DND-41 (cell line): ENCODE results near the gene ARFGEF3.

Experiments
- ATAC-seq: fragments of 200-7000 bp; cut with Tn5 transposase; 3 replicates; pipeline ENCODE4 v1.9.1; 2021; ENCODE audit warnings: low read depth; ENCODE audit not compliant: insufficient read depth
- DNase-seq: peaks from one replicate; pipeline ENCODE4 v3.0.0-alpha.2; 2020
- H2AFZ ChIP-seq: 2 replicates; pipeline ENCODE4 v1.6.0; 2012; ENCODE audit warnings: low read depth, low read length
- H3K27ac ChIP-seq: 2 replicates; pipeline ENCODE4 v1.5.1; 2012; ENCODE audit warnings: low read length, inconsistent platforms
- H3K27me3 ChIP-seq: fragments of 200-600 bp; sonication (generic); 2 replicates; pipeline ENCODE4 v1.6.0; 2012; ENCODE audit warnings: low read length, mild to moderate bottlenecking, inconsistent platforms; ENCODE audit not compliant: insufficient read depth, poor library complexity
- H3K36me3 ChIP-seq: 2 replicates; pipeline ENCODE4 v1.5.1; 2012; ENCODE audit warnings: low read length, inconsistent platforms; ENCODE audit not compliant: insufficient read depth
- H3K4me1 ChIP-seq: 2 replicates; pipeline ENCODE4 v1.5.1; 2012; ENCODE audit warnings: mild to moderate bottlenecking, low read length; ENCODE audit not compliant: insufficient read depth
- H3K4me2 ChIP-seq: 2 replicates; pipeline ENCODE4 v1.6.0; 2012; ENCODE audit warnings: mild to moderate bottlenecking, moderate library complexity, low read length, inconsistent platforms; ENCODE audit not compliant: insufficient read depth
- H3K4me3 ChIP-seq, 2 experiments: fragments of 200-600 bp in 1 of 2; shearing (Covaris generic) in 1 of 2; 2 replicates each; pipeline ENCODE4 v1.5.1; 2012 to 2016; ENCODE audit warnings: inconsistent platforms in 2 of 2, low read length in 2 of 2, mild to moderate bottlenecking in 2 of 2, low read depth in 1 of 2, moderate library complexity in 1 of 2
- H3K79me2 ChIP-seq: 2 replicates; pipeline ENCODE4 v1.6.0; 2012; ENCODE audit warnings: low read length, inconsistent platforms; ENCODE audit not compliant: insufficient read depth
- H3K9ac ChIP-seq: 2 replicates; pipeline ENCODE4 v1.6.0; 2012; ENCODE audit warnings: low read depth, mild to moderate bottlenecking, inconsistent platforms, low read length, moderate library complexity
- H3K9me3 ChIP-seq: 2 replicates; pipeline ENCODE4 v1.5.1; 2012; ENCODE audit warnings: low read length, moderate library complexity, mild to moderate bottlenecking, inconsistent platforms; ENCODE audit not compliant: insufficient read depth, severe bottlenecking
- H4K20me1 ChIP-seq: 2 replicates; pipeline ENCODE4 v1.6.0; 2012; ENCODE audit warnings: low read length; ENCODE audit not compliant: insufficient read depth
- EZH2 ChIP-seq: IDR thresholded peaks from 3 replicates; pipeline ENCODE4 v1.6.1; 2012; ENCODE audit warnings: borderline replicate concordance, low read depth, mild to moderate bottlenecking, moderate library complexity, low read length, inconsistent platforms; ENCODE audit not compliant: severe bottlenecking
- TF ChIP-seq, protein P1 (sequence below): IDR thresholded peaks from 2 replicates; pipeline ENCODE4 v1.5.1; 2012; ENCODE audit warnings: borderline replicate concordance, low read length, moderate library complexity, mild to moderate bottlenecking; ENCODE audit not compliant: poor library complexity, severe bottlenecking; ENCODE audit errors: extremely low read depth

The ARFGEF3 gene

DNA sequence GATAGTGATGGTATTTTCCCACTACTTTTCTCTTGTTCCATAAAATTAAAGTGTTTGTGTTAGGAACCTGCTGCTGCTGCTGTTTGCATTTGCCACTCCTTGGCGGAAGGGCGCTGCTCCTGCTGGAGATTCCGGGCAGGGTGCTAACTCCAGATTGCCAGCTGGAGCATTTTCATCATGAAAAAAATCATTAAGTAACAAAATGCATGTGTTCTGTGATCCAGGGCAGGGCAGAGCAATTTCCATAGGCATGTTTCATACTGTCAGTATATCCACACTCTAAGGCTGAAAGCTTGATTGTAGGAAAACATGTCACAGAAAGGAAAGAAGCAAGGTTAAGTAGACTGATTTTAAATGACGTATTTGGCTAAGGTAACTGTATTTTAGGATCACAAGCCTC lies 32.5 kb downstream of the ARFGEF3 start:
- Histone ChIP-seq H2AFZ (no peak overlapping the region), H3K9ac (no peak overlapping the region), H4K20me1 (no peaks in the 10 kb centered on the region), H3K4me1 (no peaks in the 10 kb centered on the region), H3K79me2 (no peaks in the 10 kb centered on the region), H3K27me3 (no peaks in the 10 kb centered on the region), H3K27ac (no peak overlapping the region), H3K9me3 (no peaks in the 10 kb centered on the region), H3K4me2 (no peak overlapping the region), H3K4me3 (no peak overlapping the region), H3K36me3 (no peaks in the 10 kb centered on the region)
- ATAC-seq: no peak
- TF ChIP-seq EZH2: no peak
- TF ChIP-seq, protein P1, sequence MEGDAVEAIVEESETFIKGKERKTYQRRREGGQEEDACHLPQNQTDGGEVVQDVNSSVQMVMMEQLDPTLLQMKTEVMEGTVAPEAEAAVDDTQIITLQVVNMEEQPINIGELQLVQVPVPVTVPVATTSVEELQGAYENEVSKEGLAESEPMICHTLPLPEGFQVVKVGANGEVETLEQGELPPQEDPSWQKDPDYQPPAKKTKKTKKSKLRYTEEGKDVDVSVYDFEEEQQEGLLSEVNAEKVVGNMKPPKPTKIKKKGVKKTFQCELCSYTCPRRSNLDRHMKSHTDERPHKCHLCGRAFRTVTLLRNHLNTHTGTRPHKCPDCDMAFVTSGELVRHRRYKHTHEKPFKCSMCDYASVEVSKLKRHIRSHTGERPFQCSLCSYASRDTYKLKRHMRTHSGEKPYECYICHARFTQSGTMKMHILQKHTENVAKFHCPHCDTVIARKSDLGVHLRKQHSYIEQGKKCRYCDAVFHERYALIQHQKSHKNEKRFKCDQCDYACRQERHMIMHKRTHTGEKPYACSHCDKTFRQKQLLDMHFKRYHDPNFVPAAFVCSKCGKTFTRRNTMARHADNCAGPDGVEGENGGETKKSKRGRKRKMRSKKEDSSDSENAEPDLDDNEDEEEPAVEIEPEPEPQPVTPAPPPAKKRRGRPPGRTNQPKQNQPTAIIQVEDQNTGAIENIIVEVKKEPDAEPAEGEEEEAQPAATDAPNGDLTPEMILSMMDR: no peak
- DNase-seq: no peak

DNA sequence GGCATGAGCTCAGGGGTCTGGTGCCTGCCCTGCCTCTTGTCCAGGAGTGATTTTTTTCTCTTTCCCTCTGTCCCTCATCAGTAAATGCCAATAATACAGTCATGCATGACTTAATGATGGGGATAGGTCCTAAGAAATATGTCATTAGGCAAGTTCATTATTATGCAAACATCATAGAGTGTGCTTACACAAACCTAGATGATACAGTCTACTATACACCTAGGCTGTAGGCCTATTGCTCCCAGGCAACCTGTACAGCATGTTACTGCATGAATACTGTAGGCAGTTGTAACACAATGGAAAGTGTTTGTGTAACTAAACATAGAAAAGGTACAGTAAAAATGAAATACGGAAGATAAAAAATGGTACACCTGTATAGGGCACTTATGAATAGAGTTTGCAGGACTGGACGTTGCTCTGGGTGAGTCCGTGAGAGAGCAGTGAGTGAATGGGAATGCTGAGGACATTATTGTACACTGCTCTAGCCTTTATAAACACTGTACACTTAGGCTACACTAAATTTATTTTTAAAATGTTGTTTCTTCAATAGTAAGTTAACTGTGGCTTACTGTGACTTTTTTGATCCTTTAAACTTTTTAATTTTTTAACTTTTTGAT lies 34.5 kb downstream of the ARFGEF3 start:
- TF ChIP-seq, protein P1: no peak
- no peak for TF ChIP-seq EZH2

DNA sequence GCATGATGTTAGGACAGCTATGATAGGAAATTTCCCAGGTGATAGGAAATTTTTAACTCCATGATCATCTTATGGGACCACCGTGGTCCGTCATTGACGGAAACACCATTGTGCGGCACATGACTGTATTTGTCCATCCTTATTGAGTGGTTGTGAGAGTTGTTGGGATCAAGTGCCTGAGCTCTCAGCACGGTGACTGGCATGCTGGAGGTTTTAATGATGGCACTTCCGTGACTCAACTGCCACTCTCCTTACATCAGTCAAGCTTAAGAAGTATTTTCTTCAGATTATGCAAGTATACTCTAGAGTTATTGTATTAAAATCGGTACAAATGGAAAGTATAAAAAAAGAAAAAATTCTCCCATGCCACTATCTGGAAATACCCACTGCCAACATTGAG lies 35.8 kb downstream of the ARFGEF3 start:
- H4K20me1 ChIP-seq: no peaks in the 10 kb centered on the region
- no peaks in the 10 kb centered on the region for H3K27me3 ChIP-seq
- no peak overlapping the region for H2AFZ ChIP-seq
- H3K4me1 ChIP-seq: no peaks in the 10 kb centered on the region
- ATAC-seq (no peak), DNase-seq (no peak)
- no peaks in the 10 kb centered on the region for H3K36me3 ChIP-seq
- H3K27ac ChIP-seq: no peak overlapping the region
- no peaks in the 10 kb centered on the region for H3K79me2 ChIP-seq
- H3K4me2 ChIP-seq: no peak overlapping the region
- no peak overlapping the region for H3K9ac ChIP-seq
- H3K4me3 ChIP-seq: no peak overlapping the region
- TF ChIP-seq, protein P1: no peak
- TF ChIP-seq EZH2: no peak
- no peaks in the 10 kb centered on the region for H3K9me3 ChIP-seq

More for the DNA sequence above, 34.5 kb downstream of the ARFGEF3 start:
- no peaks in the 10 kb centered on the region for H4K20me1 ChIP-seq
- ATAC-seq (no peak), DNase-seq (no peak)
- H3K36me3 ChIP-seq: no peaks in the 10 kb centered on the region
- no peaks in the 10 kb centered on the region for H3K79me2 ChIP-seq
- no peak overlapping the region for H3K9ac ChIP-seq
- no peaks in the 10 kb centered on the region for H3K4me1 ChIP-seq
- no peak overlapping the region for H2AFZ ChIP-seq
- H3K4me3 ChIP-seq: no peak overlapping the region
- H3K4me2 ChIP-seq: no peak overlapping the region
- H3K27ac ChIP-seq: no peak overlapping the region
- no peaks in the 10 kb centered on the region for H3K9me3 ChIP-seq
- no peaks in the 10 kb centered on the region for H3K27me3 ChIP-seq
